Body of pancreas (tissue), 4 donors: ENCODE results near the gene FCGR2B.
"Not testable (repeated sequence)": the region's sequence is repeated elsewhere in the genome, so short reads cannot be mapped to it uniquely, and the experiment has no call there.

Experiments
- CTCF ChIP-seq, 7 experiments: fragments of 450-650 bp in 4 of 7; fragments of 200-600 bp in 3 of 7; sonication (generic) in 3 of 7; IDR thresholded peaks; one replicate each; pipeline ENCODE4 v1.5.1; 2016 to 2019; ENCODE audit warnings: antibody characterized with exemption in 7 of 7
- POLR2A ChIP-seq, 3 donors: fragments of 450-650 bp; IDR thresholded peaks; one replicate each; pipeline ENCODE4 v1.6.1; 2016; ENCODE audit warnings: antibody characterized with exemption in 3 of 3, mild to moderate bottlenecking in 2 of 3

GRCh38 chr1:161644855-161645254 lies 18.1 kb upstream of the FCGR2B start:
- not testable (repeated sequence) for TF ChIP-seq CTCF, POLR2A (IDR thresholded peaks at IDR 0.05)
